Measurements from ENCODE around the gene SUN1.

The SUN1 gene

DNA sequence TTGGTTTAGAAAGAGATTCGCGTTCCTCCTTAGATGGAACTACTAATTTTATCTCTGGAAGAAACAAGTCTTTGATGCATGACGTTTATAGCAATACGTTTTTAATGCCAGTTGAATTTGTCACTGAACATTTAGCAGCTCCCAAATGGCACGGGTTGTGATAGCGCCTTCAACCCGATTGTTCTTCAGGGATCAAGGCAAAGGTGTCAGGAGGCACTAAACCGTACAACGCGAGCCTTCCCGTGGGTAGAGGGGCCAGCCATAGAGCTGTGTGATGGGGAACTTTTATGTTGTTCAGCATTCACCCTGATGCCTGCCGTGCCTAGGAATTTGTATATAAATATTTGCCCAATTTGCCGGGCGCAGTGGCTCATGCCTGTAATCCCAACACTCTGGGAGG lies 47.4 kb downstream of the SUN1 start:
- DNase-seq, result no peak

DNA sequence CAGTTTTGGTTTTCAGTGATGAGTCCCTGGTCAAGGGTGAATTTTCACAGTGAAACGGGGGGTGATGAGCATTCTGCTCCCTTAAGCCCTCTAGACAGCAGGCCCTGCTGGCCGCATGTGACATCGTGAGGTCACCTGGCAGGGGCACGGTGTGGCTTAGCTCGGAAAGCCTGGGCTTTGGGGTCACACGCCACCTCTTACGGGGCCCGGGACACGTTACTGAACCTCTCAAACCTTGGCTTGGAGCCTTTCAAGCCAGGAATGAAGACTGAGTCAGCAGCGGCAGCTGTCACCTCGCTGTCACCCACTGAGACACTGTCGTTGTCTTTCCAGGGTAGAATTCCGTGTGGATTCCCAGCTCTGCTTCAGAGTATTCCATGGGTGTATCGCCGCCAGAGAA lies 48.2 kb downstream of the SUN1 start:
- DNase-seq, result no peak

DNA sequence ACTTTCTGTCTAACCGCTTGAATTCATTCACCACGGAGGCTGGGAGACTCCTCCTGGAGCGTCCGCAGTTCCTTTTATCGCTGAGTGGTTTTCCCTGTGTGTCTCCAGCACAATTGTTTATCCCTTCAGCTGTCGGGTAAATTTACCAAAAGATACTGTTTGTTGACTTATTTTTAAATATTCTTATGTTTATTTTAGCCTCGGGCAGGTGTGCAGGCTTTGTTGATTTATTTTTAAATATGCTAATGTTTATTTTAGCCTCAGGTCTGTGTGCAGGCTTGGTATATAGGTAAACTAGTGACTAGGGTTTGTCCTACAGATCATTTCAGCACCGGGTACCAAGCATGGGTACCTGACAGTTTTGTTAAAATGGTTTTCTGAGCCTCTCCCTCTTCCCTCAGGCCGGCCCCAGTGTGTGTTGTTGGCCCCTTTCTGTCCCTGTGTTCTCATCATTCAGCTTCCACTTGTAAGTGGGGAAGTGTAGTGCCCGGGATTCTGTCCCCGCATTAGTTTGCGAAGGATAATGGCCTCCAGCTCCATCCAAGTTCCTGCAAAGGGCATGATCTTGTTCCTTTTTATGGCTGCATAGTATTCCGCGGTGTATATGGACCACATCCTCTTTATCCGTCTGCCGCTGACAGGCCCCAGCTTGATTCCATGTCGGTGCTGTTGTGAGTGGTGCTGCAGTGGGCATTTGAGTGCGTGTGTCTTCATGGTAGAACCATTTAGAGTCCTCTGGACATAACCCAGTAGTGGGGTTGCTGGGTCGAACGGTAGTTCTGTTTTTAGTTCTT lies 49.4 kb downstream of the SUN1 start:
- no peak for DNase-seq

DNA sequence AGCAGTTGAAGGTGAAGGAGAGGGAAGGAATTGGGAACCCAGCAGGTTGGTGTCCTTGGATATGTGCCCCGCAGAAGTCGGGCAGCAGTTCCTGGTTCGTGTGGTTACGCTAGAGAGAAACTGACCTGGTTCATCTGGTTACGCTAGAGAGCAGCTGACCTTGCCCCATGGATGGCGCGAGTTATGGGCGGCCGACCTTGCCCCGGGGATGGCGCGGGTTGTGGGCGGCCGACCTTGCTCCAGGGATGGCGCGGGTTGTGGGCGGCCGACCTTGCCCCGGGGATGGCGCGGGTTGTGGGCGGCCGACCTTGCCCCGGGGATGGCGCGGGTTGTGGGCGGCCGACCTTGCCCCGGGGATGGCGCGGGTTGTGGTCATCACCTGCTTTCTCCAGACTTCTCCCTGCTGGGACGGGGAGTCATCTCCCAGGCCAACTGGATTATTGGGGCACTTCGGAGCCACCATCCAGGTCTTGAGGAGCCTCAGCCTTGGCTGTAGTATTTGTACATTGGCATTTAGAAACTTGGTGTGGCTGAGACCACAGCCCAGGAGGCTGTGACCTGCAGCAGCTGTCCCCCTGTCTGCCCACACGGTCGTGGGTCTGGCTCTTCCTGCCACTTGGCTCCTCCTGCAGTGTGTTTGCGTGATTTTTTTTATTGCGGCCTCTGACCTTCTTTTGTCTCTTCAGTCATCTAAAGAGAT lies 50.2 kb downstream of the SUN1 start:
- DNase-seq, result no peak

DNA sequence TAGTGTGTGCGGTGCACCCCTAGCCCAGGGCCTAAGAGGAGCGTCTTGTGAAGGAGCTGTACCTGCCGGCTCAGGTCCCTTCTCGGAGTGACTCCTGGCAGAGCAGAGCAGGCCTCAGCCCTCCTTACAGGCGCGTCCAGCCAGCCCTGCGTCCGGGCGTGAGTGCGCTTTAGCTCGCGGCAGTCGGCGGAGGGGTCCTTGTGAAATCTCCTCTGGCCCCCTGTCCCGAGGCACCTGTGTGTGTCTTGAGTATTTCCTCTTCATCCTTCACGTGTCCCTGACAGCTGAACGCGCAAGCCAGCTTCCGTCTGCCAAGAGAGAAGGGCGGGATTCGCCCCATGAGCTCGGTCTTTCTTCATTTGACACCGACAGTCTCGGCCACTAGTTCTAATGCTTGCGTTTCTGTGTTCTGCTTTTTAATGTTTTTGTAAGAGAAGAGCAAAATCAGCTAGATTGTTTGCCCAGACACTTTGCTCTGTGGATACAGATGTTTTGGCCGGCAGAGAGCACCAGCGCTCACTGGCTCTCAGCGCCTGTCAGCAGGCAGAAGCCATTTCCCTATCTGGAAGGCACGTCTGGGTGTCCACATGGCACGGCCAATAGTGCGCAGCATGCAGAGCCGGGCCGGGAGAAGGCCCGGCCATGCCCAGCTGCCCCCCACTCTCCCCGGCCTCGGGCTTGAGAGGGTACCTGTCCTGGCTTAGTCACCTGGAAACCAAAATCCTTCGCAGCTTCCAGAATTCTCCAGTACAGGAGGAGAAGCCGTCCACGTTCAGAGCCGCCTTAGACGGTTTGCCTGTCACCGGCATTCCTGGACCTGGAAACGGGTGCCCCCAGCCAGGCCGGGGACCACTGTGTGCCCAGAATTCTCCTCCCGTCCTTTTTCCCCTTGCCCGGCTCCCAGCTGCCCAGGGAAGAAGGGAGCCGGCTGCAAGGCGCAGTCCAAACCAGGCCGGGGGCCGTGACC lies 51.1 kb downstream of the SUN1 start:
- DNase-seq, result no peak

DNA sequence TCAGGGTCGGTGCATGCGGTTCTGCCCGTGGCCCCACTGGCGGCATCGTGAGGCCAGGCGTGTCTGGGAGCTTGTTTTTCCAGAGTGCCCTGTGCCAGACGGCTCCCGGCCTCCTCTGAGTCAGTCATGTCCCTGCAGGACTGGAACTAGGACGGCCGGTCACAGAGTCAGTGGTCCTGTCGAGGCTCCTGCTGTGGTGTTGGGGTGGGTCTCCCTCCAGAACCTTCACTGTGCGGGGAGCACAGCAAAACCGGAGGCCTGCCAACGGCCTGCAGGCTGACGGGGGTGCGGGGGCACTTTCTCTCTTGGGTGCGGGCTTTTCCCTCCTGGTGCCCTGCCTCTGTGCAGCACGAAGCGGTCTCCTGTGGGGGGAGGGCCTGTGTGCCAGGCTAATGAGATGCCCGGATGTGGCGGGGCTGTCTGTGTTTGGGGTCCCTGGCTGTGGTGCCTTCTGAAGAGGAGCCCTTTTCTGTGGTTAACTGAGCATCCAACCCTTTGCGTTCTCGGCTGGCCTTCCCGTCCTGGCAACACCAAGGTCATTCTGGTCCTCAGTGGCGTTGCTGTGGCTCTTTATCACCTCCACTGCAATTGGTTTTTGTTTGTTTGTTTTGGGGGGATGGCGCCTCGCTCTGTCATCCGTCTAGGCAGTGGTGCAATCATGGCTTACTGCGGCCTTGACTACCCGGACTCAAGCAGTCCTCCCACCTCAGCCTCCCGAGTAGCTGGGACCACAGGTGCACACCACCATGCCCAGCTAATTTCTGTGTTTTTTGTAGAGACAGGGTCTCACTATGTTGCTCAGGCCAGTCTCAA lies 52.1 kb downstream of the SUN1 start:
- no peak for DNase-seq

DNA sequence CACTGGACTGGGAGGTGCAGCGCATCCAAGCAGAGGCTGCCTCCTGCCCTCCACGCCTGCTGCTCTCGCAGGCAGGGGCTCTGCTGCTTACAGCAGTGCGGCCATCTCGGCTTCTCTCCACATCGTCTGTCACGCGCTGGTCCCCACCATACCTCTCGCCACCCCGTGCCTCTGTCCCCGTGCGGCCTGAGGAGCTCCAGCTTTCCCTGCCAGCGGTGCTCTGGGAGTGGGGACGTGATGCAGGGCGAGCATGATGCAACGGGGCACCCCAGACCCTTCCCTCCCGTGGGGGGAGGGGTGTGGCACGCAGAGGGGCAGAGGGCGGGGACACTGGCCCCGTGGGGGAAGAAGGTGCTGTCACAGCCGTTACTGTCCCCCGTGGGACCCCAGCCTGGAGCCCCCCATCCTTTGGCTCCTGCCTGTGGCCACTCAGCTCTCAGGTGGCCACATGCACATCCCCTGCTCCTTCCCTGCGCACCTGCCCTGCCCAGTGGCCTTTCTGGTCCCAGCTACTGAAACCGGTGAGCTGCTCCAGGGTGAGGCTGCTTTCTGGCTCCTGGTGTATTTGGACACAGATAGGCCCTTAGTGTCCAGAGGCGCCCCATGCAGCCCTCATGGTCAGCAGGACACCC lies 53.1 kb downstream of the SUN1 start:
- no peak for DNase-seq

DNA sequence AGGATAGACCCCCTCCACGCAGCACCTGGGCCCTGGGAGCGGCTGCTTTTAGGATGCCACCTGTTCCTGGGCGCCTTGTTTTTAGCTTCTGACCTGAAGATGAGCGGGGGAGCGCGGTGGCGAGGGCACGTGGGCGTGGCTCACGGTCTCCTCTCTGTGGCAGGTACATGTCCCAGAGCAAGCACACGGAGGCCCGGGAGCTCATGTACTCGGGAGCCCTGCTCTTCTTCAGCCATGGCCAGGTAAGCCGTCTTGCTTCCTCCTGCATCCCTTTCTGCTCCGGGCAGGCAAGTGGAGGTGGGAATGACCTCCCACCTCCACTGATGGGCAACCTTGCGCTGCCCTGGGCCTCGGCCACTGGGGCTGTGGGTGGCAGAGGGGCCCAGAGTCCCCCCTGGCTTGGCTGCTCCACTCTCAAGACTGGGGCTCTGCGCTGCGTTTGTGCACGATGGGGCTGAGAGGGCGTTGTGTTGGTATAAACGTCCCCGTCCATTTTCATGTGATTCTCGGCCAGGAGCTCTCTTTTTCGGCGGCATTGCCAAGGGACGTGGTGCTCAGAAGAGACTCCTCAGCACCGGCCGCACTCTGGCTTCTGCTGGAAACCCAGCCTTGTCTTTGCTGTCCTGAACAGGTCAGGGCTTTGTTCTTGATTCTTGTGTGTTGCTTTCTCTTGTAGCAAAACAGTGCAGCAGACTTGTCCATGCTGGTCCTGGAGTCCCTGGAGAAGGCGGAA lies 53.8 kb downstream of the SUN1 start:
- DNase-seq, result no peak

DNA sequence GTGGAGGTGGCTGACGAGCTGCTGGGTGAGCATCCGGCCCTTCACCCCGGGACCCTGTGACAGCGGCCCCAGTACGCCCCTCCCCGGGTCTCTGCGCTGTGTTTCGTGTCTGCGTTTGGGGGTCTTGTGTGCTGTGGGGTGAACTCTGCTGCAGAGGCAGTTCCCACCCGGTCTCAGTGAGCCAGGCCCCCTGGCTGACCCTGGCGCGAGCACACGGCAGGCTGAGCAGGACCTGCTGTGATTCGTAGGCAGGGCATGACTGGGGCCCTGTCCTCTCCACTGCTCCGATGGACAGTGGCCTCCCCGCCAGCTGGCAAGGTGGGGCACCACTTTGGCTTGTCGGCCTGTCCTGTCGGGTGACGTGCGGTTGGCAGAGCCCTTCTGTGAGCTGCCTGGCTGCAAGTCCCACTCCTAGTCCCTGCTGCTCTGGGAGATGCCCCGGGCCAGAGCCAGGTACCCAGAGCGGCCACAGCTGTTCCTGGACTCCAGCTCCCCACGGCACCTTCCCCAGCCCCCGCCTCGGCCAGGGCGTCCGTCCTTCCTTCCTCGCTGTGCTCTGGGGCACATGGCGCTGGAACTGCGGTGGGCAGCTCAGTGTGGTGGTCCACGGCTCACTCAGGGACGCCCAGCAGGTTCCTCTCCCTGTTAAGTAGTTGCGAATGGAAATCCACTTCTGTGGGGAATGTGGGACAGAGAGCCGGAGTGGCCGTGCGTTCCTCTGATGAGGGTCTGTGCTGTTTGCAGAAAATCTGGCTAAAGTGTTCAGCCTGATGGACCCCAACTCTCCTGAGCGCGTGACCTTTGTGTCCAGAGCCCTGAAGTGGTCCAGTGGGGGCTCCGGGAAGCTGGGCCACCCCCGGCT lies 54.6 kb downstream of the SUN1 start:
- no peak for DNase-seq

DNA sequence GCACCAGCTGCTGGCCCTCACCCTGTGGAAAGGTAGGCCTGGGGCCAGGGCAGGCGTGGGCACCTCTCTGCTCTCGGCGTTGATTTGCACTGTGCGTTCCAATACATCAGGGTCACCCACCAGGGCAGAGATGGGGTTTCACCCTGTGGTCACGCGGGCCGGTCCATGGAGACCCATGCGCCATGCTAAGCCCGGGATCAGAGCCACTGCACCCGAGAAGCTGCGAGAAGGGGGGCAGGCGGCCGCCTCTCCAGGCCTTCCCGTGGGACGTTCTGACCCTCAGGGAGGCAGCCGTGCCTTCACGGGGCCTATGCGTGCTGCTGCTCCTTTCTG lies 55.2 kb downstream of the SUN1 start:
- no peak for DNase-seq

DNA sequence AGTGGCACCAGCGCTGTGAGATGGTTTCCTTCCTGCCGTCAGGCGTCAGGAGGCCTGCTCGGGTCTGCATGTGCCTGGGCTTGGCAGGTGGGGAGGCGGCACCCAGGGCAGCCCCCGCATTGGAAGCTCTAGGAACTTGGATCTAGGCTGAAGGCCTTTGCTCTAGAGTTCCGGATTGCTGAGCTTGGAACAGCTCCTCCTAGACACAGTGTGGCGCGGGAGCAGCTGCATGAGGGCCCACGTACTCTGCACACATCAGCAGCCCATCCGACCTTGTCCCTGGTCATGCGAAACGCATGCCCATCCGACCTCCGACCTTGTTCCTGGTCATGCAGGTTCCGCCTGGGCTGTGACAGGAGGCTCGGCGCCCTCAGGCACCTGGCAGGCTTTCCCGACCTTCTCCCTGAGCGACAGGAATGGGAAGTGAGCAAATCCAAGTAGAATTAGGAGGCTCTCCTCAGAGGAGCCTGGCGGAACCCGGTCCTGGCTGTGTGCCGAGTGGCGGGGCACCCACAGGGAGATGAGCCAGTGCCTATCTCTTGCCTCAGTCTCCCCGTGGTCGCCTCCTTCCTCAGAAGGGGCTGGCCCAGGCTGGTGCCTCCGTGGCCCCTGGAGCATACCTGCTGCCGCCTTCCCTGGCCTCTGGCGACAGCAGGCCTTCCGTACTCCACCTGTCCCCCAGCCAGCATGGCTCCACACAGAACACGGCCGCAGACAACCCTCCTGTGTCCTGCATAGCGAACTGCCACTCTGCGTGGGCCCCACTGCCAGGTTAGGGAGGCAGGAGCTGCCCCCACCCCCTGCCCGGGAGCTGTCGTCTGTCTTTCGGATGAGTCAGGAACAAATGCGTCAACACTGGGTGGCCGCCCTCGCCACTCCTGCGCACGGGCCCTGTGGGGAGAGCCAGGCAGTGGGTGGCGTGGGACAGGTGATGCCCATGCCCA lies 56.1 kb downstream of the SUN1 start:
- no peak for DNase-seq

DNA sequence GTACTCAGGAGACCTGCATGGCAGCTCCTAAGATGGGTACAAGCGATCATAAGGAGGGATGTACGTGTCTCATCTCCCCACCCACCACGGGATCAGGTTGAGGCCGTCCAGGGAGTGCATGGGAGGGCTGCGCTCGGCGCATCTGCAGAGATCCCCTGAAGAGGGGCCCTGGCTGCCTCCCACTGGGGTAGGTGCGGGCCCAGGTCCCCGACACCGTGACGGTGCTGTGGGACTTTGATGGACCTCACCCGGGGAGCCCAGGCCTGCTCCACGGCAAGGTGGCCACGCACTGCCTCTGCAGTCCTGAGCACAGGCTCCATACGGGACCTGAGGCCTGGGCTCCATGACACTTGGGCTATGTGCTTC lies 56.7 kb downstream of the SUN1 start:
- no peak for DNase-seq

DNA sequence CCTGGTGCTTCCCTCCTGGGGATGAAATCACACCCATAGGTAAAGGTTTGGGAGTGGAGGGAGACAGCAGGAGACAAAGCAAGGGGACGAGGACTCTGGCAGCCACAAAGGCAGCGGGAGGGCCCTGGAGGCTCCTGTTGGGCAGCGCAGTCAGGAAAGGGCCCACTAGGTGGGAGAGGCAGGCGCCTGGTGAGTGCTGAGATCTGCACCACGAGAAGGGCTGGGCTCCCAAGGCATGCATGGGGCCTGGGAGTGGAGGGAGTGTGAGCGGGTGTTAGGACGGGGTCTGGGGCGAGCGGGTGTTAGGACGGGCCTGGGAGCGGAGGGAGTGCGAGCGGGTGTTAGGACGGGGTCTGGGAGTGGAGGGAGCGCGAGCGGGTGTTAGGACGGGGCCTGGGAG lies 57.1 kb downstream of the SUN1 start:
- DNase-seq, result no peak

DNA sequence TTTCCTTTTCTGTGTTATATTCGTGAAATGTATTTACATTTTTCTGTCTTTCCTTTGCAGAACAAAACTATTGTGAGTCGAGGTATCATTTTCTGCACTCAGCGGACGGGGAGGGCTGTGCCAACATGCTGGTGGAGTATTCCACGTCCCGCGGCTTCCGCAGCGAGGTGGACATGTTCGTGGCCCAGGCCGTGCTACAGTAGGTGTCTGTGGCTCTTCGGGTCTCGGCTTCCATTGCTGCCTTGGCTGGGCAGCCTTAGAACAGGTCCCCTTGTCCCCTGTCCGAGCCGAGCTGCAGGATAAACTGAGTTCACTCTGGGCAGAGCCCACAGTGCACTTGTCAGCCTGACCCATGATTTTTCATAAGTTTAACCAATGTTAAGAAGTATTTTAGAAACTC lies 58.6 kb downstream of the SUN1 start:
- no peak for DNase-seq

DNA sequence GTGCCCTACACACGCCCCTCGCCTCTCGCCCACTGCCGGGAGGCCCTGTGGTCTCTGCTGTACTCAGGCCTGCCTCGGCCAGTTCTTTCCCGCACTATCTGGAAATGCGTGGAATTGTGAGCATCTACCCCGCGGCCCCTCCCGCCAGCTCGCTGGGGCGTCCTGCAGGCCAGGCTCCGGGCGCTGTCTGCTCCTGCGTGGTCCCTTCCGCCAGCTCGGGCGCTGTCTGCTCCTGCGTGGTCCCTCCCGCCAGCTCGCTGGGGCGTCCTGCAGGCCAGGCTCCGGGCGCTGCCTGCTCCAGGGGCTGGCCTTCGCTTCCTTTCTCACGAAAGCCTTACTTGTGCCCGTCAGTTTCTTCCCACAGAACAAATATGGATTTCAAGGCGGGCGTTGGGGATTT lies 59.0 kb downstream of the SUN1 start:
- no peak for DNase-seq

DNA sequence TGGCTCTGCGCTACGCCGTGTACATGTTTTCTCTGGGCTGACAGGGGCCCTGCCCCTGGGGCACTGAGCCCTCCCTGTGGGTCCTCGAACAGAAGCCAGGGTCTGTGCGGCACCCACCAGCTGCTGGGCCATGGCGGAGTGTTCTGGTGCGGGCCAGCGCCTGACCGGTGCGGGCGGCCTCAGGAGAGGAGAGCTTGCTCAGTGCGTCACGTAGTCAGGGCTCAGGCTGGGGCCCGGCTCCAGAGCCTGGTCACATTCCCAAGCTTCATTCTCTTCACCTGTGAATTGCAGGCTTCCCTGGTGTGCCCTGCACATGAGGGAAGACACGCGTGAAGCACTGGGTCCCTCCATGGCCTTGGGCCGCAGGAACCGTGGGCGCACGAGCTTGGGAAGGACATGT lies 59.5 kb downstream of the SUN1 start:
- no peak for DNase-seq

DNA sequence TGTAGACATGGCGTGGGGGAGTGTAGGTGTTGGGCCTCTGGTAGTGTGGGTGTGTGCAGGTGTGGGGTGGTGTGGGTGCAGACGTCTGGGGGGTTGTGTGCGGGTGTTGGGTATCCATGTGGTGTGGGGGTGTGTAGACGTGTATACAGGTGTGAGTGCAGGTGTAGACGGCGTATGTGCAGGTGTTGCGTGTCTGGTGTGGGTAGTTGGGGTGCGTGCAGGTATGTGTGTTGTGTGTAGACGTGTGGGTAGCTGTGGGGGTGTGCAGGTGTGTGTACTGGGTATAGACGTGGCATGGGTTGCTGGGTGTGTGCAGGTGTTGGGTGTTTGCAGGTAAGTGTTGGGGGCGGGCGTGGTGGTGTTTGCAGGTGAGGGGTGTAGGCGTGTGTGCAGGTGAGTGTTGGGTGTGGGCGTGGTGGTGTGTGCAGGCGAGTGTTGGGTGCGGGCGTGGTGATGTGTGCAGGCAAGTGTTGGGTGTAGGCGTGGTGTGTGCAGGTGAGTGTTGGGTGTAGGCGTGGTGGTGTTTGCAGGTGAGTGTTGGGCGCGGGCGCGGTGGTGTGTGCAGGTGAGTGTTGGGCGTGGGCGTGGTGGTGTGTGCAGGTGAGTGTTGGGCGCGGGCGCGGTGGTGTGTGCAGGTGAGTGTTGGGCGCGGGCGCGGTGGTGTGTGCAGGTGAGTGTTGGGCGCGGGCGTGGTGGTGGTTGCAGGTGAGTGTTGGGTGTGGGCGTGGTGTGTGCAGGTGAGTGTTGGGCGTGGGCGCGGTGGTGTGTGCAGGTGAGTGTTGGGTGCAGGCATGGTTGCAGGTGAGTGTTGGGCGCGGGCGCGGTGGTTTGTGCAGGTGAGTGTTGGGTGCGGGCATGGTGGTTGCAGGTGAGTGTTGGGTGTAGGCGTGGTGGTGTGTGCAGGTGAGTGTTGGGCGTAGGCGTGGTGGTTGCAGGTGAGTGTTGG lies 60.6 kb downstream of the SUN1 start:
- no peak for DNase-seq

DNA sequence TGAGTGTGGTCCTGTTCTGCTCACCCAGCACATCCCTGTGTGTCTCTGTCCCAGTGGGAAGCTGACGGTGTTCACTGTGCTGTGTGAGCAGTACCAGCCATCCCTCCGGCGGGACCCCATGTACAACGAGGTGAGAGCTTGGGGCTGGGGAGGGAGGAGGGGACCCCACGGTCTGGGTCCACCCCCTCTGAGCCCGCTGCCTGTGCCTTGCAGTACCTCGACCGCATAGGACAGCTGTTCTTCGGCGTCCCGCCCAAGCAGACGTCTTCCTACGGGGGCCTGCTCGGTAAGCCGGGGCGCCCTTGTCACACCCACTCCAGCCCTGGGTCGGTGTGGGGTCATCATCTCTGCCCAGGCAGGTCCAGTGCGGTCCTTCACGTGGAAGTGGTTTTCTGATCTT lies 61.4 kb downstream of the SUN1 start:
- DNase-seq, result no peak
